Measurements from ENCODE around the gene CLEC11A. TPM values are rescaled to one million over a fixed set of nuclear protein-coding genes. Genes with fewer than 3 reads are reported as not detected.

Gene CLEC11A
- total RNA-seq, 1 donor from 2014 or later = 0.89 TPM

DNA sequence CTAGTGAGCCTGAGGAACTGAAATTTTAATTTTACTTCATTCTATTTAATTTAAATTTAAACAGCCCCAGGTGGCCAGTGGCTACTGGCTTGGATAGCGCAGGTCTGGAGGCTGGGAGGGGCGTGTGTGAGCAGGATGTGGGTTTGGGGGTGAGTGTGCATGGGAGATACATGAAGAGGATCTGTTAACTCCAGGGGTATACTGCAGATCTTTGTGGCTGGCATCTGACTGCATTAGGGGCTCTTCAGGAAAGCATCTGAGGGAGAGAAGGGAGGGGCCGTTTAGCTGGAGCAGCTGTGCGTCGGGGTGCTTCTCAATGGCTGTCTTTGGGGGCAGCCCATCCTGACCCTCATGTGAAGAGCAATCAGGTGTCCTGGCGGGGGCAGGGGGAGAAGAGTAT is 10.3 kb upstream of the CLEC11A start:
- intact Hi-C loops (cut with micrococcal nuclease) = no loop called here
- no peak overlapping the region for H3K27ac Mint-ChIP-seq
- no peaks in the 10 kb centered on the region for H3K36me3 Mint-ChIP-seq (ENCODE audit: low read depth)
- H3K4me3 Mint-ChIP-seq = no peak overlapping the region
- H3K4me1 Mint-ChIP-seq = no peaks in the 10 kb centered on the region
- H3K9me3 Mint-ChIP-seq = no peaks in the 10 kb centered on the region
- H3K27me3 Mint-ChIP-seq = peaks cover 40% of the 10 kb centered on the region
- DNase-seq = no peak

DNA sequence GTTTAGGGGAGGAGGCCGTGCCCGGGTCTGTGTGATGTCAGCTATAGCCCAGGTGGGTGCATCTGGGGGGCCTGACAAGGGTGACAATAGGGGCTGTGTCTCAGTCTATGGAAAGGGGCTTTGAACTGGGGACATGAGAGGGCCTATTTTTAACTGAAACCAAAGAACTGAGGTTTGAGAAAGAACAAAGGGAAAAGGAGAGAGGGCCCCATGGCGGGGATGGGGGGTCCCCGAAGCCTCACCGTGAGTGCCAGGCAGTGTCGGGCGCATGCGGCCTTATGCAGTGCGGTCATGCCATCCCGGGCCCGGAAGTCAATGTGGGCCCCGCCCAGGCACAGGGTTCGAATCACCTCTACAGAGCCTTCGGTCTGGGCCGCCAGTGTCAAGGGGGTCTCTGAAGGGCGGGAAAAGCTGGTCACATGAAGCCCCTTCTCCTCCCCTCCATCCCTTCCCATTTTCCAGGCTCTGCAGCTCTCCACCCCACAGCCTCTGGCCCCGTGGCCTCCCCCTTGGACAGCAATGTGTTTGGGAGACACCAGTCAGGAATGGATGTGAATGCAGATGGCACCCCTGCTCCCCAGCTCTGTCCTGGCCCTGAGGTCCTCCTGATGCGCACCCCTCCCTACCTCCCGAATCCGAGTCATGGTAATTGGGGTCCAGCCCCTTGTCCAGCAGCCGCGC is 9.5 kb upstream of the CLEC11A start:
- H3K4me1 Mint-ChIP-seq = no peaks in the 10 kb centered on the region
- no peak overlapping the region for H3K27ac Mint-ChIP-seq
- H3K4me3 Mint-ChIP-seq = no peak overlapping the region
- no peaks in the 10 kb centered on the region for H3K36me3 Mint-ChIP-seq (ENCODE audit: low read depth)
- no peak for DNase-seq
- peaks cover 43% of the 10 kb centered on the region for H3K27me3 Mint-ChIP-seq
- intact Hi-C loops (cut with micrococcal nuclease) = no loop called here
- H3K9me3 Mint-ChIP-seq = no peaks in the 10 kb centered on the region

DNA sequence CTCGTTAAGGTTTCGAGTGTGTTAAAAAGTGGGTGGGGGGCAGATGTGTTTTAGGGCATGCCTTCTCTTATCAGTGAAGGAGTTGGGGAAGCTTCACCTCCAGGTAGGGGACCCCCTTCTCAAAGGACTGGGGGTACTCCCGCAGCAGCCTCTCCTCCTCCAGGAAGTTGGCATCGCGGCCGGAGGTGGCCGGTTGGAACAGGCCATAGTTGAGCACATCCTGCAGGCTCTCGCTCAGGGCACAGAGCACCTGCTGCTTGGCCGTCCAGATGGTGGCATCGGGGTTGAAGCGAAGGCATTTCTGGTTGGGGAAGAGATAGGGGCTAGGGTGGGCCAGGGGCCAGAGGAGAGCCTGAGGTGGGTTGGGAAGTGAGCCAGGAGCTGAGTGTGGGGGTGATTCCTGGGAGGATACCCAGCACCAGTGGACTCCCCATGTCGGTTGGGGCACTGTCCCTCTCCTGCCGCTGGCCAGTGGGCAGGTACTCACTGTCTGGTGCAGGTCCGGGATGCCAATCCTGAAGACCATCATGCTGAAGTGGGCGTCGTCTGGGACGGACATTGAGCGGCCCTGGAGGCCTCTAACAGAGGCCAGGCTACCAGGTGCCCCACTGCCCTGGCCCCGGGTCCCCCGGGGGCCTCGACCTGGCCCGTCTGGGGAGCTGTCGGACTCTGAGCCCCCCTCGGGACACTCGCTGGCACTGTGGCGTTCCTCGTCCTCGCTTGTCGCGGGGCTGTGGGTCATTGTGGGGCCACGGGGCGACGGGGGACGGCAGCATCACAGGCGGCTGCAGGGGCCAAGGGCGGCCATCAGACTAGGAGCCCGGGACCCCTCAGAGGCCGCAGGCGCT is 6.8 kb upstream of the CLEC11A start:
- no peak overlapping the region for H3K4me3 Mint-ChIP-seq
- DNase-seq = no peak
- H3K36me3 Mint-ChIP-seq (ENCODE audit: low read depth) = no peaks in the 10 kb centered on the region
- intact Hi-C loops (cut with micrococcal nuclease) = no loop called here
- H3K27me3 Mint-ChIP-seq = peaks cover 57% of the 10 kb centered on the region
- H3K27ac Mint-ChIP-seq = no peak overlapping the region
- no peaks in the 10 kb centered on the region for H3K9me3 Mint-ChIP-seq
- H3K4me1 Mint-ChIP-seq = no peaks in the 10 kb centered on the region

DNA sequence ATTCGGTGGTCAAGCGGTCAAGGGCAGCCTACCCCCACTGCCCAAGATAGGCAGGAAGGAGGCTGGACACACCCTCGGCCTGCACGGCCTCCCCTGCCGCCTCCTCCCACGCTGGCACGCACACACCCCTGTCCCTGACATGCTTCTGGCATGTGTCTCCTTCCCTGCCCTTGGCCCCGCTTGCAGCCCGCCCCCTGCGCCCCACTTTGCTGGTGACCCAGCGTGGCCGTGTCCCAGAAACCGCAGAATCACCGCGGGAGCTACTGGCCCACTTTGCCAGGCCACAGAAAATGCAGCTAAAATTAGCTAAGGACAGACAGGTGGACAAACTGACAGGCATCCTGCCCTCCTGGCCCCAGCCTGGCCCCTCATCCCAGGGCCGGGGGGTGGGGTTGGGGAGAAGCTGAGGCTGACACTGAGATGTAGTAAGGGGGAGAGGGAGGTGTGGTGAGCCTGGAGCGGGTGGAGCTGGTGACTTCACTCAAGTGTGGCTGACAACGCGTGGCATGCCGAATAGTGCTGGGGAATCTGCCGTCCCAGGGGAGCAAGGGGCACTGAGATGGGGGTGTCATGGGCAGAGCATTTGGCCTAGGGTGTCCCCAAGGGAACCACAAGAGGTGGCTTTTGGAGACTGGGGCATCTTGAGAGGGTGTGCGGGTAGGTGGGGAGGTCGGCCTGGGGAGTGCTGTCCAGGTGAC is 6.0 kb upstream of the CLEC11A start:
- peaks cover 64% of the 10 kb centered on the region for H3K27me3 Mint-ChIP-seq
- no peaks in the 10 kb centered on the region for H3K9me3 Mint-ChIP-seq
- H3K27ac Mint-ChIP-seq = no peak overlapping the region
- no peak for DNase-seq
- intact Hi-C loops (cut with micrococcal nuclease) = no loop called here
- H3K4me1 Mint-ChIP-seq = no peaks in the 10 kb centered on the region
- no peaks in the 10 kb centered on the region for H3K36me3 Mint-ChIP-seq (ENCODE audit: low read depth)
- no peak overlapping the region for H3K4me3 Mint-ChIP-seq

DNA sequence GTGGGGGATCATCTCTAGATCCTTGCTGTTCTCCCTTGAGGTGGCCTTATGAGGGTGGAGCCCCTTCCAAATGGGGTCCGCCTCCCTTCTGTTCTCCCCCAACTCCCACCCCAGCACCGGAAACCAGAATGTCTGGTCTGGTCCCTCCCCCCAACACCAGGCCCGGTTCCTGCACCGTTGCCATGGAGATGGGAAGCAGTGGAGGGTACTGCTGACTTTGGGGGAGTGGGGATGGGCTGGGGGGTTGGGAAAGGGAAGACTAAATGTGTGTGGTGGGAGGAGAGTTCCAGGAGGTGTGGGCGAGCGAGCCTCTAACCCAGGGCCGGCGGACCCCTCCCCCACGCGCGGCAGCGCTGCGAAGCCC is 5.3 kb upstream of the CLEC11A start:
- peaks cover 66% of the 10 kb centered on the region for H3K27me3 Mint-ChIP-seq
- no peak for DNase-seq
- no peaks in the 10 kb centered on the region for H3K36me3 Mint-ChIP-seq (ENCODE audit: low read depth)
- intact Hi-C loops (cut with micrococcal nuclease) = no loop called here
- H3K4me1 Mint-ChIP-seq = peaks cover under 1% of the 10 kb centered on the region
- no peaks in the 10 kb centered on the region for H3K9me3 Mint-ChIP-seq
- no peak overlapping the region for H3K4me3 Mint-ChIP-seq
- no peak overlapping the region for H3K27ac Mint-ChIP-seq

DNA sequence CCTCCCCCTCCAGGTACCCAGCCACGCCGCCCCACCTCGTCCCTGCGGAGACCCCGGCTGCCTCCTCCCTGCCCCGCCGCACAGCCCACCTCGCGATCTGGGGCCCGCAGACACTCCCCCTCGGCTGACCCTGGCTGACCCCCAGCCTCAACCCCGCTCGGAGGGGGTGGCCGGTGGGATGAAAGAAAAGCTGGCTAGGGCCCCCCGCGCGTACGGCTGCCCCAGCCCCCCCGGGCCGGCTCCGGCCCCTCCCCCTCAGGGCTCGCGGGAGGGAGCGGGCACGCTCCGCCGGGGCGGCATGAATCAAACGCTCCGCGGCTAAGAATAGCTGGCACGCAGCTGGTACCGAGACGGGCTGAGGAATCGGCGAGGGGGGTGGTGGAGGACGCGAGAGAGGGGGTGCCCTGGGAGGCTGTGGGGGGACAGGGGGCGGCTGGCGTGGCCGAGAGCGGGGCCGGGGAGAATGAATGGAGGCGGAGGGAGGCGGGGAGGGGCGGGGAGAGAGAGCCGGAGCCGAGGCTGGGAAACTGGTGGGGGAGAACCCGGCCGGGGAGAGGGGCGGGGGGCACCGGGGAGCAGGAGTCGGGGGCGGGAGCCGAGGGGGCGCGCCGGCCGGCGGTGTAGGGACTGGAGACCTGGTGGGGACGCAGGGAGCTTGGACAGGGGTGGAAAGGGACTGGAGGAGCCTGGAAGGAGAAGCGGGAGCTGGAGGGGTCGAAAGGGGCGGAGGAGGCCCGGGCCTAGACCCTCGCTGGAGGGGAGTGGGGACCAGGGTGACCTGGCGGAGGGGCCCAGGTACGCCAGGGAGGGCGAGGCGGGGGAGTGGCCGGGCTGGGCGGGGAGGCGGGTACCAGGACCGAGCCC is 4.7 kb upstream of the CLEC11A start:
- no peak for DNase-seq

DNA sequence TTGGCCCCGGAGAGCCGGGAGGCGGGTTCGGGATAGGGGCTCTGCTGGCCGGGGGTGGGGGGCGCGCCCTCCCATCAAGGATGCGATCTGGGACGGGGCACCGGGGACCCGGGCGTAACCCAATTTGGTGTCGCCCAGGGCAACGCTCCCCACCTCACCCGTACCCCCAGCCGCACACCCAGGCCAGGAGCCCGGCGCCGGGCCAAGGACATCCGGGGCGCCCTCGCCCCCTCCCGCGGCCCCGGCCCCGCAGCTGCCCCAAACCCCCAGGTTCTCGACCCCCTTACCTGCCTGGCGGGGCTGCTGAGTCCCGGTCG is 4.1 kb upstream of the CLEC11A start:
- H3K36me3 Mint-ChIP-seq (ENCODE audit: low read depth) = no peaks in the 10 kb centered on the region
- intact Hi-C loops (cut with micrococcal nuclease) = no loop called here
- peaks cover 70% of the 10 kb centered on the region for H3K27me3 Mint-ChIP-seq
- no peak overlapping the region for H3K4me3 Mint-ChIP-seq
- peaks cover 5% of the 10 kb centered on the region for H3K4me1 Mint-ChIP-seq
- no peak overlapping the region for H3K27ac Mint-ChIP-seq
- no peaks in the 10 kb centered on the region for H3K9me3 Mint-ChIP-seq
- DNase-seq = no peak

More for the DNA sequence above, 4.7 kb upstream of the CLEC11A start:
- intact Hi-C loops (cut with micrococcal nuclease) = no loop called here
- Mint-ChIP-seq H3K27me3 (peaks cover 66% of the 10 kb centered on the region), H3K27ac (no peak overlapping the region), H3K9me3 (no peaks in the 10 kb centered on the region), H3K4me1 (peaks cover 3% of the 10 kb centered on the region), H3K4me3 (no peak overlapping the region), H3K36me3 (ENCODE audit: low read depth) (no peaks in the 10 kb centered on the region)

DNA sequence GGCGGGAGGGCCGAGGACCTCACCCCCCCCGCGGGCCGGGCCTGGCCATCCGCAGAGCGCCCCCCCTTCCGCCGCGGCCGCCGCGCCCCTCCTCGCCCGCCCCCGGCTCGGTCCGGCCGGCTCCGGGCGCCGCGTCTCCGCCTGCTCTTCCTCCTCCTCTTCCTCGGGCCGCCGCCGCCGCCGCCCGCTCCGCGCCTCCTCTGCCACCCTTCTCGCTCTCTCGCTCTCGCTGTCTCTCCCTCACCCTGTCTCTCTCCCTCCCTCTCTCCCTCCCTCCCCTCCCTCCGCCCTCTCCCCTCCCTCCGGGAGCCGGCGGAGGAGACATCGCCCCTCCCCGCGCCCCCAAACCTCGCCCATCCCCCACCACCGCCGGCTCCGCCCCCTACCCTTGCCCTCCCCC is 3.6 kb upstream of the CLEC11A start, which contains the start of gene SHANK1:
SHANK1 (minus strand) TSS at position 237 of the 400 bp plus-strand sequence. CDS start 2,883 bp downstream, outside the sequence.
- intact Hi-C loops (cut with micrococcal nuclease) = no loop called here
- Mint-ChIP-seq H3K27me3 (peaks cover 72% of the 10 kb centered on the region), H3K9me3 (no peaks in the 10 kb centered on the region), H3K4me3 (peak within 1 kb of the TSS; percentile 3), H3K27ac (no peak within 1 kb of the TSS), H3K4me1 (peaks cover 9% of the 10 kb centered on the region), H3K36me3 (ENCODE audit: low read depth) (no peaks in the 10 kb centered on the region)
- no peak for DNase-seq

DNA sequence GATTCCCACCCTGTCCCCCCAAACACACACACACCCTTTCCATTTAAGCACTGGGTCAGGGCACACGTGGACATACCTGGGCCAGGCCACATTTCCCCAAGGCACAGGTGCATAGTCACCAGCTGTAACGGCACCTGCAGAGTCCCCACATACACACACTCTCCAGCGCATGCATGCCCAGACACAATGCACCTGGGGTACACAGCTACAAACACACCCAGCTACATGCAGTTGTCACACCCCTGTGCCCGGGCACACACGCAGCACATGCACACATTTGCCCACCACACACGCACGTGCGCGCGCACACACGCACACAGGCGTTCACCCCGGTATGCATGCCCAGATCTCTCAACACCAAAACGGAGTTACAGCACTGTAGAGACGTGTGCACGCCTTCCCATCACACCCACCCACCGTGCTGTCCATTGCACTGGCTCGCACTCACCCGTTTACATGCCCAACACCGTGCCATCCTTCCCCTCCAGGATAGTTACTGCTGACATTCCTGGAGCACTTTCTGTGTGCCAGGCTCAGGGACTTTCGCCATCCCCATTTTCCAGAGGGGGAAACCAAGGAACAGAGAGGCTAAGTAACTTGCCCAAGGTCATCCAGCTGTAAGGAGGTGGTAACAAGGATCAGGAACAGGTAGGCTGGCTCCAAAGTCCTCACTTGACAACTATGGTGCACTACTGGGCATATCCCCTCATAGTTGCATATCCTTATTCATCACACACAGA is 2.8 kb upstream of the CLEC11A start:
- DNase-seq = no peak
- Mint-ChIP-seq H3K27ac (no peak overlapping the region), H3K4me3 (peak overlapping the region; percentile 3), H3K4me1 (peaks cover 9% of the 10 kb centered on the region), H3K9me3 (no peaks in the 10 kb centered on the region), H3K36me3 (ENCODE audit: low read depth) (no peaks in the 10 kb centered on the region), H3K27me3 (peaks cover 67% of the 10 kb centered on the region)
- intact Hi-C loops (cut with micrococcal nuclease) = loop anchor here (10.0 kb wide), 1 partner anchor 356 kb away; the partner anchor contains the start of gene NAPSA

DNA sequence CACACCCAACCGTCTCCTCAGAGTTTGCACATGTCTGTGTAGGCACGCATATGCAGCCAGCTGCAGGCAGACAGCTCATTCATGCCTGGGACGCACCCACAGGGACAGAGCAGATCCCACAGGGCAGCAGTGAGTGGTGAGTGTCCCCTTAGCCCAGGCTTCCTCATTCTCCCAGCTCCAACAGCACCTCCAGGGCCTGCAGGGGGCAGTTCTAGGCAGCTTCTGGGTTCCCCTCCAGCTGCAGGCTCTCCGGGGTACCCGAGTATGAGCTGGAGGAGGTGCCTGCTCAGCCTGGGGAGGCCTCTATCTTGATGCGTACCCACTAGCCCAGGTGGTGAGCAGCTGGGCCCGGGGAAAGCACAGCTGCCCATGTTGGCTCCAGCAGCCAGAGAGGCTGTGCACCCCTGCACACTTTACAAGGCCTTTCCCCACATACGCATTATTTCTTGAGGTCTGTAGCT is 2.2 kb upstream of the CLEC11A start:
- Mint-ChIP-seq H3K27ac (no peak overlapping the region), H3K36me3 (ENCODE audit: low read depth) (no peaks in the 10 kb centered on the region), H3K4me1 (peaks cover 13% of the 10 kb centered on the region), H3K9me3 (no peaks in the 10 kb centered on the region), H3K4me3 (no peak overlapping the region), H3K27me3 (peaks cover 63% of the 10 kb centered on the region)
- intact Hi-C loops (cut with micrococcal nuclease) = loop anchor here (10.0 kb wide), 1 partner anchor 356 kb away; the partner anchor contains the start of gene NAPSA
- no peak for DNase-seq

DNA sequence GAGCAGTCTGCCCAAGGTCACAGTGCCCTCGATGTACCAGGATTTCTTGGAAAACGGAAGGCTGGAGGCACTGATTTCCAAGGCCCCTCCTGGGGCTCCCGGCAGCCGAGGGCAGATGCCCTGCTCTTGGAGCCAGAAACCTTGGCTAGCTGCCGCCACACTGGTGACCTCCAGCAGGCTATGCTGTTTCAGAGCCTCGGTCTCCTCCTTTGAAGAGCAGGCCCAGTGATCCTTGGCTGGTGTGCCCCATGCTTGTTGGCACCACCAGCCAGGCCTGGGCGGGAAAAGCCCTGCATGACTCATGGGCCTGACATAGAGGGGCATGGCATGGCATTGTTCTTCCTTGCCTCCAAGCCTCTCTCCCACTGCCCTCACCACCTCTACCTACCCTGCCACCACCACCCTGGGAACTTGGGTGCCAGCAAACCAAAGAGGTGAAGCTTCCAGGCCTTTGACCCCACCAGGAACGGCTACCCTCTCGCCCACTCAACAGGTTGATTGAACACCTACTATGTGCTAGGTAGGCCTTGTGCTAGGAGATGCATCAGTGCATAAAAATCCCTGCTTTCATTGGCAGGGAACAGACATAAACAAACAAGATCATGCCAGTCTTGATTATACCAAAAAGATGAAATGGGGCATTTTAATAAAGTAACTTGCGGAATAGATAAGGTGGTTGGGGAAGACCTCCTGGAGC is 1.6 kb upstream of the CLEC11A start:
- Mint-ChIP-seq H3K27ac (no peak overlapping the region), H3K36me3 (ENCODE audit: low read depth) (no peaks in the 10 kb centered on the region), H3K4me3 (no peak overlapping the region), H3K4me1 (peaks cover 18% of the 10 kb centered on the region), H3K27me3 (peaks cover 58% of the 10 kb centered on the region), H3K9me3 (no peaks in the 10 kb centered on the region)
- intact Hi-C loops (cut with micrococcal nuclease) = loop anchor here (10.0 kb wide), 1 partner anchor 357 kb away; the partner anchor contains the start of gene NAPSA
- no peak for DNase-seq

Measured in activated CD4-positive, alpha-beta T cell treated with anti-CD3 and anti-CD28 coated beads, Interleukin-2, amount 10 ng/mL, durations not matched to agents 24 days and 14 days (primary cell).